Stimulated activated naive CD8-positive, alpha-beta T cell treated with anti-CD3 and anti-CD28 coated beads, Interleukin-15, amount 100 ng/mL, for 72 hours (primary cell): ENCODE data around the gene ANKRD13C.
A peak's percentile ranks its signal among the peaks of the same experiment; 100 is the strongest.
"Not testable (repeated sequence)": the region's sequence is repeated elsewhere in the genome, so short reads cannot be mapped to it uniquely, and the experiment has no call there.

ENCODE experiments used
- ATAC-seq: fragments of 150-1000 bp; cut with Tn5 transposase; 2 replicates; pipeline ENCODE4 v1.10.0; 2021; ENCODE audit warnings: mild to moderate bottlenecking, moderate library complexity
- DNase-seq, 2 donors: peaks; one replicate each; pipeline ENCODE4 v3.0.0; 2021 to 2022
- H3K27ac Mint-ChIP-seq, 2 donors: one replicate each; pipeline ENCODE4 v1.8.0; 2022; ENCODE audit warnings: mild to moderate bottlenecking in 2 of 2, mixed read lengths in 2 of 2, moderate library complexity in 2 of 2
- H3K27me3 Mint-ChIP-seq: one replicate; pipeline ENCODE4 v1.8.0; 2022; ENCODE audit warnings: mixed read lengths
- H3K4me1 Mint-ChIP-seq: one replicate; pipeline ENCODE4 v1.8.0; 2022; ENCODE audit warnings: mild to moderate bottlenecking, mixed read lengths
- H3K4me3 Mint-ChIP-seq, 2 donors: one replicate each; pipeline ENCODE4 v1.8.0; 2022; ENCODE audit warnings: mild to moderate bottlenecking in 2 of 2, mixed read lengths in 2 of 2, moderate library complexity in 1 of 2
- H3K9me3 Mint-ChIP-seq, 2 donors: one replicate each; pipeline ENCODE4 v1.8.0; 2022; ENCODE audit warnings: mixed read lengths in 2 of 2

The ANKRD13C gene

GRCh38 chr1:70371586-70371985, 17.1 kb upstream of the ANKRD13C start:
- not testable (repeated sequence) for ATAC-seq

GRCh38 chr1:70367397-70367796, 12.9 kb upstream of the ANKRD13C start:
- ATAC-seq, H3K27ac Mint-ChIP-seq, H3K4me3 Mint-ChIP-seq, DNase-seq, H3K4me1 Mint-ChIP-seq, H3K27me3 Mint-ChIP-seq, H3K9me3 Mint-ChIP-seq: not testable (repeated sequence)

More at GRCh38 chr1:70371586-70371985, 17.1 kb upstream of the ANKRD13C start:
- not testable (repeated sequence) for DNase-seq, H3K9me3 Mint-ChIP-seq, H3K4me1 Mint-ChIP-seq, H3K27me3 Mint-ChIP-seq, H3K27ac Mint-ChIP-seq, H3K4me3 Mint-ChIP-seq

GRCh38 chr1:70366997-70367396, 12.5 kb upstream of the ANKRD13C start:
- not testable (repeated sequence) for H3K4me3 Mint-ChIP-seq, ATAC-seq, DNase-seq, H3K9me3 Mint-ChIP-seq, H3K27me3 Mint-ChIP-seq, H3K4me1 Mint-ChIP-seq
- peak overlapping the region in 1 of 2 donors; percentile 8 for H3K27ac Mint-ChIP-seq

GRCh38 chr1:70366425-70366952, 12.0 kb upstream of the ANKRD13C start:
- not testable (repeated sequence) for H3K4me1 Mint-ChIP-seq
- peak overlapping the region in 1 of 2 donors; percentile 8 for H3K27ac Mint-ChIP-seq

GRCh38 chr1:70364439-70364838, 9.9 kb upstream of the ANKRD13C start:
- DNase-seq (no peak), ATAC-seq (no peak)
- H3K9me3 Mint-ChIP-seq = no peaks in the 10 kb centered on the region
- H3K27me3 Mint-ChIP-seq = no peaks in the 10 kb centered on the region
- H3K27ac Mint-ChIP-seq = no peak overlapping the region
- no peak overlapping the region for H3K4me3 Mint-ChIP-seq
- peaks cover 13% of the 10 kb centered on the region for H3K4me1 Mint-ChIP-seq

More at GRCh38 chr1:70366425-70366952, 12.0 kb upstream of the ANKRD13C start:
- H3K4me3 Mint-ChIP-seq, ATAC-seq, H3K27me3 Mint-ChIP-seq, DNase-seq, H3K9me3 Mint-ChIP-seq: not testable (repeated sequence)

GRCh38 chr1:70361727-70362398, 7.3 kb upstream of the ANKRD13C start:
- DNase-seq (no peak), ATAC-seq (no peak)
- H3K27ac Mint-ChIP-seq = no peak overlapping the region

GRCh38 chr1:70360321-70360720, 5.8 kb upstream of the ANKRD13C start:
- Mint-ChIP-seq H3K4me3 (no peak overlapping the region), H3K27ac (no peak overlapping the region)
- ATAC-seq = no peak

More at GRCh38 chr1:70361727-70362398, 7.3 kb upstream of the ANKRD13C start:
- Mint-ChIP-seq H3K9me3 (no peaks in the 10 kb centered on the region), H3K4me3 (no peak overlapping the region), H3K27me3 (no peaks in the 10 kb centered on the region), H3K4me1 (peaks cover 14% of the 10 kb centered on the region)

GRCh38 chr1:70358921-70359564, 4.5 kb upstream of the ANKRD13C start:
- ATAC-seq = peak; percentile 8
- Mint-ChIP-seq H3K27ac (no peak overlapping the region), H3K9me3 (no peaks in the 10 kb centered on the region), H3K4me1 (peaks cover 35% of the 10 kb centered on the region), H3K27me3 (no peaks in the 10 kb centered on the region), H3K4me3 (no peak overlapping the region)
- no peak for DNase-seq

More at GRCh38 chr1:70360321-70360720, 5.8 kb upstream of the ANKRD13C start:
- Mint-ChIP-seq H3K4me1 (peaks cover 23% of the 10 kb centered on the region), H3K9me3 (no peaks in the 10 kb centered on the region), H3K27me3 (no peaks in the 10 kb centered on the region)
- DNase-seq = no peak

- ATAC-seq = no peak
- H3K4me1 Mint-ChIP-seq = peaks cover 34% of the 10 kb centered on the region
- no peaks in the 10 kb centered on the region for H3K9me3 Mint-ChIP-seq
- DNase-seq = no peak
- peak overlapping the region in 1 of 2 donors; percentile 3 for H3K27ac Mint-ChIP-seq
- peak overlapping the region; percentile 56 to 66 for H3K4me3 Mint-ChIP-seq
- no peaks in the 10 kb centered on the region for H3K27me3 Mint-ChIP-seq
Observed at GRCh38 chr1:70355920-70356319, 1.4 kb upstream of the ANKRD13C start.

- Mint-ChIP-seq H3K9me3 (no peaks in the 10 kb centered on the region), H3K27me3 (no peaks in the 10 kb centered on the region), H3K27ac (peak overlapping the region; percentile 100), H3K4me1 (peaks cover 43% of the 10 kb centered on the region), H3K4me3 (peak overlapping the region; percentile 97 to 98)
- DNase-seq = no peak
- no peak for ATAC-seq
Observed at GRCh38 chr1:70355111-70355407, 537 bp upstream of the ANKRD13C start.

- H3K27me3 Mint-ChIP-seq = no peaks in the 10 kb centered on the region
- ATAC-seq = peak; percentile 51
- no peaks in the 10 kb centered on the region for H3K9me3 Mint-ChIP-seq
- H3K27ac Mint-ChIP-seq = peak overlapping the region; percentile 100
- peaks cover 46% of the 10 kb centered on the region for H3K4me1 Mint-ChIP-seq
- peak; percentile 78 to 83 for DNase-seq
- peak overlapping the region; percentile 97 to 98 for H3K4me3 Mint-ChIP-seq
Observed at GRCh38 chr1:70353601-70354331, 756 bp downstream of the ANKRD13C start.

- Mint-ChIP-seq H3K4me3 (peak overlapping the region; percentile 97 to 98), H3K27me3 (no peaks in the 10 kb centered on the region), H3K9me3 (no peaks in the 10 kb centered on the region), H3K4me1 (peaks cover 52% of the 10 kb centered on the region), H3K27ac (peak overlapping the region; percentile 100)
- ATAC-seq (no peak), DNase-seq (no peak)
Observed at GRCh38 chr1:70353044-70353443, 1.5 kb downstream of the ANKRD13C start.

GRCh38 chr1:70349799-70350198, 4.7 kb downstream of the ANKRD13C start:
- Mint-ChIP-seq H3K27ac (peak overlapping the region in 1 of 2 donors; percentile 87), H3K4me3 (peak overlapping the region in 1 of 2 donors; percentile 64), H3K4me1 (peaks cover 56% of the 10 kb centered on the region)
- not testable (repeated sequence) for ATAC-seq, DNase-seq, H3K9me3 Mint-ChIP-seq, H3K27me3 Mint-ChIP-seq

GRCh38 chr1:70348399-70349165, 5.9 kb downstream of the ANKRD13C start:
- no peak for DNase-seq
- no peak overlapping the region for H3K27ac Mint-ChIP-seq
- H3K27me3 Mint-ChIP-seq = no peaks in the 10 kb centered on the region
- H3K9me3 Mint-ChIP-seq = no peaks in the 10 kb centered on the region
- no peak for ATAC-seq
- peaks cover 49% of the 10 kb centered on the region for H3K4me1 Mint-ChIP-seq
- no peak overlapping the region for H3K4me3 Mint-ChIP-seq

GRCh38 chr1:70339644-70340043, 14.9 kb downstream of the ANKRD13C start:
- not testable (repeated sequence) for H3K4me3 Mint-ChIP-seq, H3K27ac Mint-ChIP-seq, DNase-seq, ATAC-seq, H3K9me3 Mint-ChIP-seq, H3K27me3 Mint-ChIP-seq
- peaks cover 13% of the 10 kb centered on the region for H3K4me1 Mint-ChIP-seq
